GM20431 (cell line): ENCODE measurements around the gene HIBADH.
"Not testable (repeated sequence)": the region's sequence is repeated elsewhere in the genome, so short reads cannot be mapped to it uniquely, and the experiment has no call there.

Source experiments
- in situ Hi-C: fragments of 300-500 bp; cut with MseI, MboI; formaldehyde crosslinking; loops from one replicate; pipeline ENCODE4 v1.15.0; 2020; ENCODE audit warnings: low sequenced_read_pairs; ENCODE audit not compliant: unreplicated experiment

HIBADH gene

GRCh38 chr7:27641581-27642230 is 21.0 kb downstream of the HIBADH start:
- in situ Hi-C loops, result no loop called here

GRCh38 chr7:27640884-27641574 is 21.7 kb downstream of the HIBADH start:
- in situ Hi-C loops, result no loop called here

GRCh38 chr7:27639851-27640250 is 22.8 kb downstream of the HIBADH start:
- in situ Hi-C loops, result no loop called here

GRCh38 chr7:27639048-27639447 is 23.6 kb downstream of the HIBADH start:
- in situ Hi-C loops, result not testable (repeated sequence)

- in situ Hi-C loops, result no loop called here
These were observed 26.2 kb downstream of the HIBADH start for GRCh38 chr7:27636326-27637006.

- in situ Hi-C loops, result no loop called here
These were observed 27.0 kb downstream of the HIBADH start for GRCh38 chr7:27635728-27636127.

GRCh38 chr7:27634671-27635493 is 27.8 kb downstream of the HIBADH start:
- in situ Hi-C loops, result no loop called here

- in situ Hi-C loops, result no loop called here
These were observed 29.6 kb downstream of the HIBADH start for GRCh38 chr7:27633062-27633461.

GRCh38 chr7:27631391-27631790 is 31.3 kb downstream of the HIBADH start:
- in situ Hi-C loops, result no loop called here

- in situ Hi-C loops, result no loop called here
These were observed 35.5 kb downstream of the HIBADH start for GRCh38 chr7:27627146-27627545.

GRCh38 chr7:27619492-27619891 is 43.2 kb downstream of the HIBADH start:
- in situ Hi-C loops, result no loop called here

- in situ Hi-C loops, result no loop called here
These were observed 44.9 kb downstream of the HIBADH start for GRCh38 chr7:27617651-27618381.

- in situ Hi-C loops, result no loop called here
These were observed 45.7 kb downstream of the HIBADH start for GRCh38 chr7:27616914-27617548.

- in situ Hi-C loops, result no loop called here
These were observed 46.5 kb downstream of the HIBADH start for GRCh38 chr7:27616186-27616491.

GRCh38 chr7:27615420-27616185 is 47.1 kb downstream of the HIBADH start:
- in situ Hi-C loops, result no loop called here

- in situ Hi-C loops, result no loop called here
These were observed 48.6 kb downstream of the HIBADH start for GRCh38 chr7:27614095-27614494.

GRCh38 chr7:27611059-27611458 is 51.6 kb downstream of the HIBADH start:
- in situ Hi-C loops, result no loop called here

GRCh38 chr7:27608776-27609495 is 53.7 kb downstream of the HIBADH start:
- in situ Hi-C loops, result no loop called here
